ENCODE data around the gene KIFC1. TPM values are rescaled to one million over a fixed set of nuclear protein-coding genes. Genes with fewer than 3 reads are reported as not detected.

The KIFC1 gene
- total and polyA plus RNA-seq, 9 of the 15 experiments (the other 6 are each of a cell fraction or from before 2014, with no cell fraction given) = 1.3 to 95.2 (median 76.9) TPM

- TF ChIP-seq E2F4 (CRISPR knock-in tag; IDR thresholded peaks at IDR 0.05; ENCODE audit: low read depth) (no peak), TARDBP (IDR thresholded peaks at IDR 0.05) (no peak), MBD1 (CRISPR knock-in tag; IDR thresholded peaks at IDR 0.05) (no peak), KDM4B (IDR thresholded peaks at IDR 0.05; ENCODE audit: borderline replicate concordance in 2 of 2, low read depth in 1 of 2) (no peak), ZNF408 (CRISPR knock-in tag; IDR thresholded peaks at IDR 0.05; ENCODE audit: low read depth) (no peak), TCF15 (CRISPR knock-in tag; IDR thresholded peaks at IDR 0.05) (no peak), ZNF583 (CRISPR knock-in tag; IDR thresholded peaks at IDR 0.05) (no peak), RBM34 (IDR thresholded peaks at IDR 0.05; ENCODE audit: borderline replicate concordance, insufficient read depth, low read length) (no peak), ZNF644 (tag; IDR thresholded peaks at IDR 0.05; ENCODE audit: low read depth) (no peak), NFXL1 (CRISPR knock-in tag; IDR thresholded peaks at IDR 0.05) (no peak), CREB3 (tag; conservative IDR thresholded peaks at IDR 0.05; ENCODE audit: low read depth) (no peak), TFAM (CRISPR knock-in tag; conservative IDR thresholded peaks at IDR 0.05) (no peak), SFPQ (IDR thresholded peaks at IDR 0.05; ENCODE audit: low read depth, low read length) (no peak), HDAC8 (tag; IDR thresholded peaks at IDR 0.05) (no peak)
Observed at GRCh38 chr6:33416386-33417127, 24.9 kb downstream of the KIFC1 start (continued).
